HepG2 (cell line): Measurements from ENCODE around the gene SV2A. TPM values are rescaled to one million over a fixed set of nuclear protein-coding genes. Genes with fewer than 3 reads are reported as not detected.

Experiments
- FIP1L1 ChIP-seq: fragments of 200-400 bp; formaldehyde crosslinking; IDR thresholded peaks from 2 replicates; pipeline ENCODE4 v1.6.1; 2018; ENCODE audit warnings: low read depth, mild to moderate bottlenecking, low read length, moderate library complexity, borderline replicate concordance; ENCODE audit not compliant: insufficient read depth
- HMG20A ChIP-seq: IDR thresholded peaks from 2 replicates; pipeline ENCODE4 v1.6.1; 2016; ENCODE audit warnings: borderline replicate concordance
- JDP2 ChIP-seq: sonication (generic); formaldehyde crosslinking; IDR thresholded peaks from 2 replicates; pipeline ENCODE4 v1.8.1; 2022; ENCODE audit warnings: missing genetic modification reagents, borderline replicate concordance
- JUND ChIP-seq: sonication (generic); formaldehyde crosslinking; IDR thresholded peaks from 2 replicates; pipeline ENCODE4 v1.8.0; 2022; ENCODE audit warnings: mild to moderate bottlenecking, missing genetic modification reagents
- KAT7 ChIP-seq: IDR thresholded peaks from 2 replicates; pipeline ENCODE4 v1.6.1; 2018; ENCODE audit warnings: borderline replicate concordance, missing compliant biosample characterization
- NKX3-1 ChIP-seq: sonication (generic); formaldehyde crosslinking; IDR thresholded peaks from 2 replicates; pipeline ENCODE4 v1.5.0; 2020; ENCODE audit warnings: missing genetic modification reagents
- PHB2 ChIP-seq: fragments of 450-650 bp; IDR thresholded peaks from 2 replicates; pipeline ENCODE4 v1.6.1; 2018; ENCODE audit not compliant: partially characterized antibody
- PREB ChIP-seq: sonication (generic); formaldehyde crosslinking; IDR thresholded peaks from 2 replicates; pipeline ENCODE4 v1.4.0; 2020; ENCODE audit warnings: missing genetic modification reagents
- RXRA ChIP-seq: sonication (generic); formaldehyde crosslinking; IDR thresholded peaks from 2 replicates; pipeline ENCODE4 v1.5.1; 2020; ENCODE audit warnings: missing genetic modification reagents
- SP5 ChIP-seq: IDR thresholded peaks from 2 replicates; pipeline ENCODE4 v1.6.1; 2016; ENCODE audit warnings: low read depth, borderline replicate concordance
- TAF1 ChIP-seq: sonication (generic); formaldehyde crosslinking; IDR thresholded peaks from 2 replicates; pipeline ENCODE4 v1.4.0; 2020; ENCODE audit warnings: missing genetic modification reagents
- THAP8 ChIP-seq: sonication (generic); formaldehyde crosslinking; IDR thresholded peaks from 2 replicates; pipeline ENCODE4 v1.5.1; 2020; ENCODE audit warnings: missing genetic modification reagents, mild to moderate bottlenecking, borderline replicate concordance
- TSC22D2 ChIP-seq: sonication (generic); formaldehyde crosslinking; IDR thresholded peaks from 2 replicates; pipeline ENCODE4 v1.5.1; 2020; ENCODE audit warnings: missing genetic modification reagents, mild to moderate bottlenecking, borderline replicate concordance
- YY1 ChIP-seq: IDR thresholded peaks from 2 replicates; pipeline ENCODE4 v1.6.1; 2011; ENCODE audit warnings: low read length, low read depth, moderate library complexity, mild to moderate bottlenecking; ENCODE audit not compliant: insufficient read depth, insufficient replicate concordance
- ZNF24 ChIP-seq: fragments of 450-650 bp; IDR thresholded peaks from 2 replicates; pipeline ENCODE4 v1.6.1; 2017; ENCODE audit warnings: antibody characterized with exemption, mild to moderate bottlenecking
- ZNF383 ChIP-seq: sonication (generic); formaldehyde crosslinking; IDR thresholded peaks from 2 replicates; pipeline ENCODE4 v1.4.0; 2020; ENCODE audit warnings: missing genetic modification reagents, mild to moderate bottlenecking, borderline replicate concordance
- ZNF44 ChIP-seq: sonication (generic); formaldehyde crosslinking; IDR thresholded peaks from 2 replicates; pipeline ENCODE4 v1.5.1; 2020; ENCODE audit warnings: mild to moderate bottlenecking, missing genetic modification reagents
- ZNF543 ChIP-seq: sonication (generic); formaldehyde crosslinking; IDR thresholded peaks from 2 replicates; pipeline ENCODE4 v1.4.0; 2020; ENCODE audit warnings: mild to moderate bottlenecking, missing genetic modification reagents
- ZNF572 ChIP-seq: sonication (generic); formaldehyde crosslinking; IDR thresholded peaks from 2 replicates; pipeline ENCODE4 v1.5.1; 2020; ENCODE audit warnings: mild to moderate bottlenecking, missing genetic modification reagents
- ZNF691 ChIP-seq: sonication (generic); formaldehyde crosslinking; IDR thresholded peaks from 2 replicates; pipeline ENCODE4 v1.4.0; 2020; ENCODE audit warnings: missing genetic modification reagents, low read depth, mild to moderate bottlenecking, borderline replicate concordance
- ZNF782 ChIP-seq: sonication (generic); formaldehyde crosslinking; IDR thresholded peaks from 2 replicates; pipeline ENCODE4 v1.4.0; 2020; ENCODE audit warnings: missing genetic modification reagents, mild to moderate bottlenecking, borderline replicate concordance
- ZSCAN31 ChIP-seq: sonication (generic); formaldehyde crosslinking; IDR thresholded peaks from 2 replicates; pipeline ENCODE4 v1.5.0; 2020; ENCODE audit warnings: low read depth, mild to moderate bottlenecking, missing genetic modification reagents
- ZZZ3 ChIP-seq: sonication (generic); formaldehyde crosslinking; IDR thresholded peaks from 2 replicates; pipeline ENCODE4 v1.4.0; 2020; ENCODE audit warnings: missing genetic modification reagents, mild to moderate bottlenecking, borderline replicate concordance
- polyA plus RNA-seq, 8 experiments: library from polyadenylated mRNA; depleted of rRNA in 3 of 8; stranded (reverse) in 7 of 8; unstranded in 1 of 8; fragments of >200 nt; fragmentation: Illumina TruSeq in 4 of 8; extraction: Trizol in 4 of 8; gene quantifications; 2 replicates each; pipeline versions ENCODE4 v1.2.1 to v1.2.3, GENCODE V29; 2011 to 2016; ENCODE audit warnings: low read depth in 4 of 8, missing spikeins in 1 of 8, mixed read lengths in 1 of 8; ENCODE audit not compliant: insufficient read depth in 1 of 8
- total RNA-seq, 5 experiments: library from RNA; depleted of rRNA; stranded (reverse); fragments of >200 nt; fragmentation: Illumina TruSeq; extraction: Trizol; gene quantifications; 2 replicates each; pipeline ENCODE4 v1.2.3, GENCODE V29; 2016; ENCODE audit warnings: low read depth in 1 of 5
- TF ChIP-seq, protein P1 (sequence below): IDR thresholded peaks from 2 replicates; pipeline ENCODE4 v1.6.1; 2012; ENCODE audit warnings: low read depth, low read length, improper control_type of control experiment
- TF ChIP-seq, protein P2 (sequence below): sonication (generic); formaldehyde crosslinking; IDR thresholded peaks from 2 replicates; pipeline ENCODE4 v1.4.0; 2020; ENCODE audit warnings: mild to moderate bottlenecking, low read depth, missing genetic modification reagents

SV2A gene
- total and polyA plus RNA-seq, 2 of the 13 experiments (the other 11 are each of a cell fraction or from before 2014, with no cell fraction given): 0.84 to 1.9 TPM

DNA sequence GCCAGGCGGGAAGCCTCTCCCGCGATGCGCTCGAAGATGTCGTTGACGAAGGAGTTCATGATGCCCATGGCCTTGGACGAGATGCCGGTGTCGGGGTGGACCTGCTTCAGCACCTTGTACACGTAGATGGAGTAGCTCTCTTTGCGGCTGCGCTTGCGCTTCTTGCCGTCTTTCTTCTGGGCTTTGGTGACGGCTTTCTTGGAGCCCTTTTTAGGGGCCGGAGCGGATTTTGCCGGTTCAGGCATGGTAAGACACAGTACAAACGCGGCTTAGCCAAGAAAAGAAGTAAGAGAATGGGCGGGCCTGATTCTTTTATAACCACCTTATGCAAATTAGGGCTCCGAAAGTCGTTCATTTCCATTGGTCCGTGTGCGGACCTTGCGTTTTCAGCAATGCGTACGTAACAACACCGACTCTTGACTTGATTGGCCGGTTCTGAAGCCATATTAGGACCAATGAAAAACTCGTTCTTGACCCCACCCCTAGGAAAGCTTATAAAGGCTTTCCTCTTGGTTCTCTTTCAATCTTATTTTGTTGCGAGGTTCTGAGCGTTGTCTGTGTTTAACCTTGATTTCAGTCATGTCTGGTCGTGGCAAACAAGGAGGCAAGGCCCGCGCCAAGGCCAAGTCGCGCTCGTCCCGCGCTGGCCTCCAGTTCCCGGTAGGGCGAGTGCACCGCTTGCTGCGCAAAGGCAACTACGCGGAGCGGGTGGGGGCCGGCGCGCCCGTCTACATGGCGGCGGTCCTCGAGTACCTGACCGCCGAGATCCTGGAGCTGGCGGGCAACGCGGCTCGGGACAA lies 31.0 kb downstream of the SV2A start (continued):
- TF ChIP-seq, protein P1, sequence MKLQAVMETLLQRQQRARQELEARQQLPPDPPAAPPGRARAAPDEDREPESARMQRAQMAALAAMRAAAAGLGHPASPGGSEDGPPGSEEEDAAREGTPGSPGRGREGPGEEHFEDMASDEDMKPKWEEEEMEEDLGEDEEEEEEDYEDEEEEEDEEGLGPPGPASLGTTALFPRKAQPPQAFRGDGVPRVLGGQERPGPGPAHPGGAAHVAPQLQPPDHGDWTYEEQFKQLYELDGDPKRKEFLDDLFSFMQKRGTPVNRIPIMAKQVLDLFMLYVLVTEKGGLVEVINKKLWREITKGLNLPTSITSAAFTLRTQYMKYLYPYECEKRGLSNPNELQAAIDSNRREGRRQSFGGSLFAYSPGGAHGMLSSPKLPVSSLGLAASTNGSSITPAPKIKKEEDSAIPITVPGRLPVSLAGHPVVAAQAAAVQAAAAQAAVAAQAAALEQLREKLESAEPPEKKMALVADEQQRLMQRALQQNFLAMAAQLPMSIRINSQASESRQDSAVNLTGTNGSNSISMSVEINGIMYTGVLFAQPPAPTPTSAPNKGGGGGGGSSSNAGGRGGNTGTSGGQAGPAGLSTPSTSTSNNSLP: no peak
- TF ChIP-seq ZZZ3 (CRISPR knock-in tag) (peak; percentile 45; the same call in 1 of the 2 replicates), ZSCAN31 (CRISPR knock-in tag) (no peak), PREB (CRISPR knock-in tag) (no peak), JDP2 (no peak; the same call in 1 of the 2 replicates), SP5 (CRISPR knock-in tag) (0 out of 2 replicates have a peak, but pooled peaks have one; percentile 31), PHB2 (no peak), ZNF691 (CRISPR knock-in tag) (peak; percentile 29; the same call in 1 of the 2 replicates), RXRA (CRISPR knock-in tag) (peak; percentile 33; the same call in 1 of the 2 replicates), KAT7 (CRISPR knock-in tag) (0 out of 2 replicates have a peak, but pooled peaks have one; percentile 23), ZNF543 (peak; percentile 26; the same call in 1 of the 2 replicates), ZNF782 (CRISPR knock-in tag) (no peak), ZNF383 (no peak), JUND (CRISPR knock-in tag) (peak; percentile 65), HMG20A (CRISPR knock-in tag) (no peak; the same call in 1 of the 2 replicates), TSC22D2 (CRISPR knock-in tag) (no peak), ZNF572 (no peak), ZNF44 (CRISPR knock-in tag) (no peak), TAF1 (CRISPR knock-in tag) (peak; percentile 69), FIP1L1 (peak; percentile 99), THAP8 (CRISPR knock-in tag) (0 out of 2 replicates have a peak, but pooled peaks have one; percentile 1), YY1 (peak; percentile 36), NKX3-1 (CRISPR knock-in tag) (peak; percentile 18; the same call in 1 of the 2 replicates), ZNF24 (no peak)
- TF ChIP-seq, protein P2, sequence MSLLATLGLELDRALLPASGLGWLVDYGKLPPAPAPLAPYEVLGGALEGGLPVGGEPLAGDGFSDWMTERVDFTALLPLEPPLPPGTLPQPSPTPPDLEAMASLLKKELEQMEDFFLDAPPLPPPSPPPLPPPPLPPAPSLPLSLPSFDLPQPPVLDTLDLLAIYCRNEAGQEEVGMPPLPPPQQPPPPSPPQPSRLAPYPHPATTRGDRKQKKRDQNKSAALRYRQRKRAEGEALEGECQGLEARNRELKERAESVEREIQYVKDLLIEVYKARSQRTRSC (CRISPR knock-in tag): no peak; the same call in 1 of the 2 replicates
